HG02840 (cell line): ENCODE measurements around the gene WDR93.
"Not testable (repeated sequence)": the region's sequence is repeated elsewhere in the genome, so short reads cannot be mapped to it uniquely, and the experiment has no call there.

ENCODE experiments used
- ATAC-seq: cut with Tn5 transposase; IDR thresholded peaks from one replicate; pipeline ENCODE4 v1.9.1; 2021; ENCODE audit warnings: mild to moderate bottlenecking, moderate library complexity, moderate number of reproducible peaks; ENCODE audit not compliant: unreplicated experiment, low FRiP score

The WDR93 gene

DNA sequence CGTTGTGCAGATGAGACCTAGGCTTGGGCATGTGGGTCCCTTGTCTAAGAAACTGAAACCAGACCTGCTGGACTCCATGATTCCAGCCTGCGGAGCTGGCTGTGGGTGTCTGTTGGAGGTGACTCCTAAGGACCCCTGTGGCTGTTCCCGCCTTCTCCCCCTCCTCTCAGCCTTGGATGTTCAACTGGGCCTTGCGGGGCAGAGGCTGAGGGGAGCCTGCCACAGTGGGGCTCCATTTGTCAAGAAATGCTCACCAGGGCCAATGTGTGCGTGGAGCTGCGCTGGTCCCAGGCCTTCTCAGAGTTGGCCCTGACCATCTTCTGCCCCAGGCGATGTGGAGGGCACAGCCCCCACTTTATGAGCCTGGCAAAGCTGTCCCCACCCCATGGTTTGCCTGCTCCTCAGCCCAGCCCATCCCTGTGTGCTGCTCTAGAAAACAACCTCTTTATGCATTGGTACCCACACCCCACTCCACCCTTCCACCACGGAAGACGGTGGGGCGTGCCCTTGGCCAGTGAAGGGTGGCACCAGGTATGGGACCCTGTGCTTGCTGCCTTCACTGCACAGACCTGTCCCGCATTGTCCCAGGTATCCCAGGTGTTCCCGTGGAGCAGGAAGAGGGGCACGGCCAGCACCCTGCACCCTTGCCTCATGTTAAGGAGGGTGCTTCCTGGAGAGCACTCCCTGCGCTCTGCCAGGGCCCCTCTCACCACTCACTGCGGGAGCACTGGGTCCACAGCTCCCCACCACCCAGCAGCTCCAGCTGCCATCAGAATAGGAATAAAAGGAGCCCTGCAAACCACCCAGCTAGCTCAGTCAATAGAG lies 93.5 kb downstream of the WDR93 start:
- no peak for ATAC-seq

DNA sequence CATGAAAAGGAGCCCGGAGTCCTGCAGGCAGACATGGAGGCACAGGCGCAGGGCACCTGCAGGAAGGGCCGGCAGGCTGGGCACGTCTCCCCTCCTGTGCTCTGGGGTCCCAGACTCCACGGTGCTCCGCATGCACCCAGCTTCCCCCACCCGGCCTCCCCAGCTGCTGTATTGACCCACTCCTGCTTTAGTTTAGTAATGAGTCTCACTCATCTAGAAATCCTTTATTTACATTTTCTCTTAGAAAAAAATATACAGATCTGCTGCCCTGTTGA lies 94.0 kb downstream of the WDR93 start:
- ATAC-seq, result no peak

DNA sequence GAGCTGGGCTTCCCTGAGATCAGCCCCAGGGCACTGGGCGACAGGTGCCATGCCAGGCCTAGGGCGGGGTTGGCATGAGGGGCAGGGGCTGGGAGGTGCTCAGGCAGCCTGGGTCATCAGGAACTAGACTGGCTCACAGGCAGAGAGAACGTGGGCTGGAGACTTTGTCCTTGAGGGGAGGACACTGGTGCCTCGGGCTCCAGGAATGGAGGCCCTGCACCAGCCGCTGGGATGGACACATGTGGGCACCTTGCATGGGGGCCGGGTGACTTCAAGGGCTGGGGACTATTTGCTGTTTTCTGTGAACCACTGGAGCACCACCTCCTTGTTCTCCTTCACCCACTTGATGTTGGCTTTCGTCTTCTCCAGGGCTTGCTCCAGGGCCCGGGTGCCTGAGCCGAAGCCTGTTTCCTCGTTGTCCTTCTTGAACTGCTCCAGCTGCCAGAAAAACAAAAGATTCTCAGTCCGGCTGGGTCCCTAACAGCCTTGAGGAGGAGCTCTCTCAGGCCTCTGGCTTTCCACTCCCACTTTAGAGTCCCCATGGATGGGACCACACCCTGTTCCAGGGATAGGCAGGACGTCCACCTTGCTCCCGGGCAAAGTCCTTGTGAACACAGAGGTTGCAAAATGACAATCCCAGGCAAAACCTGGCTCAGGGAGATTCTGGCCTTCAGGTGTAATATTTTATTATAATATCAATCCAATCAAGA lies 94.6 kb downstream of the WDR93 start:
- ATAC-seq, result no peak

DNA sequence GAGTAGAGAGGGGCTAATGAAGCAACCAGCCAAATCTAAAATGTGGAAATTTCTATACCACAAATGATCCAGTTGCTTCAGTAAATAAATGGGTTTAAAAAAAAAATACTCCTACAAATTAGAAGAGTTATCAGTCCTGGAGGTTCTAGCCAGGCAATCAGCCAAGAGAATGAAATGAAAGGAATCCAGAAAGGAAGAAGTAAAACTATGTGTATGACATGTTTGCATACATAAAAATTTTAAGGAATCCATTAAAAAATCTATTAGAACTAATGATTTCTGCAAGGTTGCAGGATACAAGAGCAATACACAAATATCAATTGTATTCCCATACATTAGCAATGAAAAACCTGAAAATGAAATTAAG lies 95.1 kb downstream of the WDR93 start:
- ATAC-seq, result no peak

DNA sequence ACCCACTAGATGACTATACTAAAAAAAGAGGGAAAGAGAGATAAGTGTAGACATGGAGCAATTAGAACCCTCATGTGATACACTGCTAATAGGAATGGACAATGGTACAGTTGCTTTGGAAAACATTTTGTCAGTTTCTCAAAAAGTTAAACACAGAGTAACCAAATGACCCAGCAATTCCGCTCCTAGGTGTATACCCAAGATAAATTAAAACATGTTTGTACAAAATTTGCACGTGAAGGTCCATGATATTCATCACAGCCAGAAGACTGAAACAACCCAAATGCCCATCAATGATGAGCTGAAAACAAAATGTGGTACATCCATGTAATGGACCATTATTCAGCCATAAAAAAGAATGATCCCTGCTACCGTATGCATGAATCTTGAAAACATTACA lies 97.3 kb downstream of the WDR93 start:
- ATAC-seq, result no peak

DNA sequence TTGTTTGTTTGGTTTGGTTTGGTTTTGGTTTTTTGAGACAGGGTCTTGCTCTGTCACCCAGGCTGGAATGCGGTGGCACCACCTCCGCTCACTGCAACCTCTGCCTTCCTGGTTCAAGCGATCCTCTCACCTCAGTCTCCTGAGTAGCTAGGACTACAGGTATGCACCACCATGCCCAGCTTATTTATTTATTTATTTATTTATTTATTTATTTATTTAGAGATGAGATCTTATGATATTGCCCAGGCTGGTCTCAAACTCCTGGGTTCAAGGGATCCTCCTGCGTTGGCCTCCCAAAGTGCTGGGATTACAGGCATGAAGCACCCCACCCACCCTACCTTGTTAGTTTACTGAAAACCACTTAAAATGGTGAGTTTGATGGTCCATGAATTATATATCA lies 98.0 kb downstream of the WDR93 start:
- ATAC-seq, result not testable (repeated sequence)

DNA sequence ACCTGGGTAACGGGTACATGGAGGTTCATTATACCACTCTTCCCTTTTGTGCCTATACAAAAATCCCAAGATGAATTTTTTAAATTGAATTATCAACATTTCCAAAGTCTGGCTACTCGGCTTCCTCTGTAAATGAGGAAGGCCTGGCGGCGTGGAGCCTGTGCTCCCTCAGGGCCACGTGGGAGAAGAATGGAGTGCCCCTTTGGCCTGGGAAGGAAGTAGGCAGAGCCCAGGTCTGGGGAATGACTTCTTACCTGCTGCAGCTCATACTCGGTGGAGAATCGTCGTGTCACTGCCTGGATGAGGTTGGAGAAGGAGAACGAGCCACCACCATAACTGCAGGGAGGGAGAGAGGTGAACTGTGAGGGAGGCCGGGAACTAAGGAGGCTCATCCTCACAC lies 99.6 kb downstream of the WDR93 start:
- no peak for ATAC-seq

DNA sequence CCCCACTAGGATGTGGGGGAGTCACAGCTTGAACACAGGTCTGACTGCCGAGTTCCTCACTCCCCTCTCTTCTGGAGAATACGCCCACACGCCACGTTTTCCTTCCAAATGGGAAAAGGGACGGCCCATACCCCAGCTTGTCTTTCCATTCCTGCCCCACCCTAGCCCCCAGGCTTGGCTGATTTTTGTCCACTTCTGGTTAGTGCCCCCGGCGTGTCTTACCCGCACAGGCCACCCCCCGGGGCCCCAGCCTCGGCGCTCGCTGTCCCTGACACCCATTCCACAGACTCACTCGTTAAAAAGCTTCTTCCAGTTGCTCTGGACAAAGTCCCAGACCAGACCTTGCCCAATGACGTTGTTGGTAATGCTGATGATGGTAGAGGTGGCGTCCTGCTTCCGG lies 100.0 kb downstream of the WDR93 start:
- ATAC-seq, result no peak

DNA sequence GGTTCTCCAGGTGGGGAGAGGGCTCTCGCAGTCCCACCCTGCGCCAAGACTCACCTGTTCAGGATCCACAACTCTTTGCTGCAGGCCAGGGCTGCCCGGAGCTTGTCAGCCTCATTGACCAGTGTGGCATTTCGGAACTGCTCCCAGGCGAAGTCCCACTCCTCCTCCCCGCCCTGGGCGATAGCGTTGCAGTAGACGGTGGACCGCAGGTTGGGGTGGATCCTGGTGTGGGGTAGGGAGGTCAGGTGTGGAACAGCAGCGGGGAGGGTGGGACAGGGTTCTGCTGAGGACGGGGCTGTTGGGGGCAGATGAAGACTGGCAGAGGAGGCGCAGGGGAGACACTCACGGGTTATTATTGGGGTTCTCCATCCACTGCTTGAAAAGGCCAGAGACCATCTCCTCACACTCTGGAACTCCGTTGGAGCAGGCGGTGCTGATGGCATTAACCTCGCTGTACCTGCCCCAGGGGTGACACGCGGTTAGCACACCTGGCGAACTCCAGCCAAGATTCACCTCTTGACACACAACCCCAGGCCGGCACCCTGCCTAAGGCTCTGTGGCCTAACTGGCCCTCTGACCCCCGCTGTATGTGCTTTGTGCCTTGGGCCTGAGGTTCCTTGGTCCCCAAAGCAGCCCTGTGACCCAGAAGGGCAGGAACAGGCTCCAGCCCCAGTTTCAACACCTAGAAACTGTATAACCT lies 101.6 kb downstream of the WDR93 start:
- no peak for ATAC-seq
